ENCODE data around the gene TXNRD2. TPM values are rescaled to one million over a fixed set of nuclear protein-coding genes. Genes with fewer than 3 reads are reported as not detected.

The TXNRD2 gene
- 18.4 and 23.5 TPM in 2 replicates for total RNA-seq

GRCh38 chr22:19941365-19942082 lies at the start of gene TXNRD2, which contains the start of gene COMT:
Gene TXNRD2 (minus strand): TSS chr22:19941818. CDS start chr22:19941803, 15 bp downstream.
Gene COMT (plus strand): TSS chr22:19941772. CDS start chr22:19962527, 20,755 bp downstream.
- Mint-ChIP-seq H3K4me3 (peak within 1 kb of the TSS; percentile 97), H3K27ac (peak within 1 kb of the TSS; percentile 90), H3K9me3 (peaks cover 2% of the 10 kb centered on the region), H3K27me3 (no peaks in the 10 kb centered on the region), H3K36me3 (ENCODE audit: low read depth) (peaks cover 16% of the 10 kb centered on the region), H3K4me1 (peaks cover 27% of the 10 kb centered on the region)
- peak; percentile 93 for DNase-seq
- intact Hi-C loops (cut with micrococcal nuclease), result loop anchor here (1.0 kb wide), 1 partner anchor 86 kb away; no protein-coding TSS in a partner anchor

DNA sequence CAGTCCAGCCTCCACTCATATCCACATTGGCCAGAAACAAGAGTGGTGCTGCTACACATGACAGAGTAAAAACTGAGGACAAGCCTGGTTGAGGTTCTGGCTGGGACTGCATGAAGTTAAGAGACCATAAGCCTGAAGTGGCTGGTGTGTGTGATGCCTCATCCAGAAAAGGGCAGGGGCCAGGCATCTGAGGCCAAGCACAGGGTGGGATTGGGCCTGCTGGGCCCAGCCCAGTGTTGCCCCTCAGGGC lies 49.7 kb upstream of the TXNRD2 start:
- Mint-ChIP-seq H3K4me1 (no peaks in the 10 kb centered on the region), H3K27ac (no peak overlapping the region)
- intact Hi-C loops (cut with micrococcal nuclease), result no loop called here

DNA sequence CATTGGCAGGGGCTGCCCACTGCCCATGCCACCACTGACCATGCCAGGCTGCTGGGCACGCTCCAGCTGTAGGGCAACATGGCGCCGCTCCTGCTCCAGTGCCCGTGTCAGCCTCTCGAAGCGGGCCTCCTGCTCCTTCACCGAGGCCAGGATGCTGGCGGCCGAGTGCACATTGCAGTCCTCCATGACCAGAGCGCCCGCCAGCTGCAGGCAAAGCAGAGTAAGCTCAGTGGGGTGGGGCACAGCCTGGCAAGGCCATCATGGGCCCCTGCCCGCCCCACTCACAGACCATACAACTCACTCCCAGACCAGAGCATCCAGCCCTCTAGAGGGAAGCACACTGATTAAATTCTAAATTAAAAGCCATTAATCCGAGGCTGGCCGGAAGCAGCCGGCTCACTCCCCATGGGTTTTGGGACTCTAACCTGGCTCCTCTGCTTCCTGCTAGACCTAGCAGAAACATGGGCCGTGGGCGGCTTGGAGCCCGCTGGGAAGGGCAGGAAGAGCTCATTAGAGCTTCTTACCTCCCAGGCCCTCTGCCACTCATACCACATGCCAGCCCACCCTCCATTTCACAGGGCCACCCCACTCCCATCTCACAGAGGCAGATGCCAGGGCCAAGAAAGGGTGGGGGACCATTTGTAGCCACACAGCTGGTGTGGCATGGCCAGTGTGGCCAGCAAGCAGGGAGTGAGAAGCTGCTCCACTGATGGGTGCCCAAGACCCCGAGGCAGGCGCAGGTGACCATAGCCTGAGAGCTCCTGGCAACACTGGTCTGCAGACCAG lies 49.2 kb upstream of the TXNRD2 start:
- Mint-ChIP-seq H3K27me3 (no peaks in the 10 kb centered on the region), H3K27ac (no peak overlapping the region), H3K4me3 (no peak overlapping the region), H3K36me3 (ENCODE audit: low read depth) (no peaks in the 10 kb centered on the region), H3K4me1 (no peaks in the 10 kb centered on the region), H3K9me3 (no peaks in the 10 kb centered on the region)
- no peak for DNase-seq
- intact Hi-C loops (cut with micrococcal nuclease), result no loop called here

More for the DNA sequence above, 49.7 kb upstream of the TXNRD2 start:
- Mint-ChIP-seq H3K9me3 (no peaks in the 10 kb centered on the region), H3K4me3 (no peak overlapping the region), H3K36me3 (ENCODE audit: low read depth) (no peaks in the 10 kb centered on the region), H3K27me3 (no peaks in the 10 kb centered on the region)
- no peak for DNase-seq

DNA sequence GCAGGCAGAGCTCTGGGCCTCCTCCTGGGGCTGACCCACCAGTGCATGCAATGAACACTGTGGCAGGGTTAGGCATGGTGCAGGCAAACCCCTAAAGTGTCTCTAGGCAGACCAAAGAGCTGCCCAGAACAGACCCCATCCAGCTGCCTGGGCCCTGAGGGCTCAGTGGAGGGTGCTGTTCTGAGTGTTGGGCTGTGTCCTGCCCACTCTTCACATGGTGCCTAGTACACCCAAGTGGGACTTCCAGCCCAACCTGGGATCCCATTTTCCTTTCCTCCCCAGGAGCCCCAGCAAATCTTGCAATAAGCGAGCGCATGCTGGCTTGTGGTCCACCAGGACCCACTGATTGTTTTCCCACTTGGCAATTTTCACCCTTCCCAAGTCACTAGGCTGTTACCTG lies 48.6 kb upstream of the TXNRD2 start:
- Mint-ChIP-seq H3K9me3 (no peaks in the 10 kb centered on the region), H3K27ac (no peak overlapping the region), H3K36me3 (ENCODE audit: low read depth) (no peaks in the 10 kb centered on the region), H3K27me3 (peaks cover 3% of the 10 kb centered on the region), H3K4me1 (no peaks in the 10 kb centered on the region), H3K4me3 (no peak overlapping the region)
- no peak for DNase-seq
- intact Hi-C loops (cut with micrococcal nuclease), result no loop called here

DNA sequence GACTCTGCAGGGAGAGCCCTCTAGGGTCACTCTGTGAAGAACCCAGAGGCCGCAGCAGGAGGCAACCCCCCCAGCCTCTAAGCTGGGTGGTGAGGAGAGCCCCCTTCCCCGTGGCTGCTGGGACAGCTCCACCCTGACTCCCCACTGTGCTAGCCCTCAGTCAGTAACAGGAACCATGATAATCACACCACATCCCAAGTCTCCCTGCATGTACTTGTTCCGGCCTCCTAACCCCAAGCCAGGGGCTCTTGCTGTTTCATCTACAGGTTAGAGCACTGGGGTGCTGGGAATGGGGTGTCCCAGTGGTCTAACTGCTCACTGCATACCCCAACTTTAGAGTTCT lies 48.1 kb upstream of the TXNRD2 start:
- intact Hi-C loops (cut with micrococcal nuclease), result no loop called here
- H3K27ac Mint-ChIP-seq, result no peak overlapping the region
- peaks cover 3% of the 10 kb centered on the region for H3K27me3 Mint-ChIP-seq
- H3K9me3 Mint-ChIP-seq, result no peaks in the 10 kb centered on the region
- H3K4me1 Mint-ChIP-seq, result no peaks in the 10 kb centered on the region
- no peaks in the 10 kb centered on the region for H3K36me3 Mint-ChIP-seq (ENCODE audit: low read depth)
- DNase-seq, result no peak
- no peak overlapping the region for H3K4me3 Mint-ChIP-seq

DNA sequence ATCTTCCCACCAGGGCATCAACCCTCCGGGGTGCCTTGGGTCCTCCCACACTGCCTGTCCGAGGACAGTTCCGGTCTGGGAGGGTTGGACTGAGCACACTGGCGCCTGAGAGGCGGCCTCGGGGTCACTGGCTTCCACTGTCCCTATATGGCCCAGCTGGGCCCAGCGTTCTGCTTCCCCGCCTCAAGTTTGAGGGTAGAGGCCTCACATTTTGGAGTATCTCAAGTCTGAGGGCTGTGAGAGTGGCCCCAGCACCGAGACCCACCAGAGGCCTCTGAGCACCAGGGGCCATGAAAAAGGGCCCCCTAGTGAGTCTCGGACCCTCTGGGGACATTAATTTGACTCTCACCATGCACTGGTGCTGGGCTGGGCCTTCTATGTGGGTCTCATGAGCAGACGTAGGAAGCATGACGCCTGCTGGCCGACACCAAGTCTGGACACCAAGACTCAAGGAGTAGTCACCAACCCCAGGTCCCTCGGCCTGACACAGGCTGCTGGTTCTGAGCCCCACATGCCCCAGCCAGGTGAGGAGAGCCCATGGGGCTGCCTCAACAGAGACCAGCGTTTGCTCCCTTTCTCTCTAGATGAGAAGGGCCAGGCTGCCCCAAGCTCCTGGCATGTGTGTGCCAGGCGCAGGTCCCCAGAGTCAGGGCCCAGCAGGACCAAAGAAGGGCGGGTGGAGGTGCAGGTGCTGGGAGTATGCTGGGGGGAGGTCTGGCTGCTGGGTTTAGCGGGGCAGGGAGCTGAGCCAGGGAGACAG lies 47.5 kb upstream of the TXNRD2 start:
- no peak for DNase-seq
- Mint-ChIP-seq H3K27me3 (peaks cover 3% of the 10 kb centered on the region), H3K36me3 (ENCODE audit: low read depth) (no peaks in the 10 kb centered on the region), H3K4me1 (no peaks in the 10 kb centered on the region), H3K27ac (no peak overlapping the region), H3K4me3 (no peak overlapping the region), H3K9me3 (no peaks in the 10 kb centered on the region)
- intact Hi-C loops (cut with micrococcal nuclease), result no loop called here

DNA sequence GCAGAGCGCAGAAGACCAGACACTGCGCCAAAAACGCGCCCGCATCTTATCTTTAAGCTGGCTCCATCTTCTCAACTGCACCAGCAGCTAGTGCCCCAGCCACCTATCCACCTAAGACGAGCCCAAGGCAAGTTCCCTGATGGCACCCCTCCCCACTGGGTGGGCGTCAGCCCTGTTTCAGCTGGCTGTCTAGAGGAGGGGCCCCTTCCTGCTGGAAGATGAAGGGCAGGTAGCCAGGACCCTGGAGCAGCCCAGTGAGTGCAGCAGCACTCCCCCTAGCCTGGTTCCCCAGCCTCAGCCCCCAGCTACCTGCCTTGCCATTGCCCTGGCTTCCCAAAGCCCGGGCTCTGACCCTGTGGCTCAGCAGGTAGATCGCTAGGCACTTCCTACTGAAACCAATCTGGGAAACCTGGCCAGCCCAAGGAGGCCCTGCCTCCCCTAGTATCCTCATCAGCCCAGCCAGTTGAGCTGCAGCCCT lies 46.8 kb upstream of the TXNRD2 start:
- Mint-ChIP-seq H3K9me3 (no peaks in the 10 kb centered on the region), H3K27ac (no peak overlapping the region), H3K36me3 (ENCODE audit: low read depth) (no peaks in the 10 kb centered on the region), H3K27me3 (peaks cover 3% of the 10 kb centered on the region), H3K4me1 (no peaks in the 10 kb centered on the region), H3K4me3 (no peak overlapping the region)
- no peak for DNase-seq
- intact Hi-C loops (cut with micrococcal nuclease), result no loop called here

GRCh38 chr22:19987394-19988306 lies 46.0 kb upstream of the TXNRD2 start:
- Mint-ChIP-seq H3K4me1 (no peaks in the 10 kb centered on the region), H3K36me3 (ENCODE audit: low read depth) (no peaks in the 10 kb centered on the region), H3K27ac (no peak overlapping the region), H3K27me3 (peaks cover 3% of the 10 kb centered on the region), H3K4me3 (peak overlapping the region; percentile 56), H3K9me3 (no peaks in the 10 kb centered on the region)
- intact Hi-C loops (cut with micrococcal nuclease), result no loop called here
- no peak for DNase-seq

GRCh38 chr22:19986410-19987341 lies 45.1 kb upstream of the TXNRD2 start:
- Mint-ChIP-seq H3K4me3 (peak overlapping the region; percentile 22), H3K9me3 (no peaks in the 10 kb centered on the region), H3K27ac (no peak overlapping the region), H3K27me3 (peaks cover 3% of the 10 kb centered on the region), H3K36me3 (ENCODE audit: low read depth) (no peaks in the 10 kb centered on the region), H3K4me1 (no peaks in the 10 kb centered on the region)
- intact Hi-C loops (cut with micrococcal nuclease), result no loop called here
- DNase-seq, result peak; percentile 92

GRCh38 chr22:19986011-19986409 lies 44.4 kb upstream of the TXNRD2 start:
- Mint-ChIP-seq H3K4me3 (no peak overlapping the region), H3K4me1 (no peaks in the 10 kb centered on the region), H3K36me3 (ENCODE audit: low read depth) (no peaks in the 10 kb centered on the region), H3K27me3 (peaks cover 3% of the 10 kb centered on the region), H3K9me3 (no peaks in the 10 kb centered on the region), H3K27ac (no peak overlapping the region)
- intact Hi-C loops (cut with micrococcal nuclease), result no loop called here
- no peak for DNase-seq

DNA sequence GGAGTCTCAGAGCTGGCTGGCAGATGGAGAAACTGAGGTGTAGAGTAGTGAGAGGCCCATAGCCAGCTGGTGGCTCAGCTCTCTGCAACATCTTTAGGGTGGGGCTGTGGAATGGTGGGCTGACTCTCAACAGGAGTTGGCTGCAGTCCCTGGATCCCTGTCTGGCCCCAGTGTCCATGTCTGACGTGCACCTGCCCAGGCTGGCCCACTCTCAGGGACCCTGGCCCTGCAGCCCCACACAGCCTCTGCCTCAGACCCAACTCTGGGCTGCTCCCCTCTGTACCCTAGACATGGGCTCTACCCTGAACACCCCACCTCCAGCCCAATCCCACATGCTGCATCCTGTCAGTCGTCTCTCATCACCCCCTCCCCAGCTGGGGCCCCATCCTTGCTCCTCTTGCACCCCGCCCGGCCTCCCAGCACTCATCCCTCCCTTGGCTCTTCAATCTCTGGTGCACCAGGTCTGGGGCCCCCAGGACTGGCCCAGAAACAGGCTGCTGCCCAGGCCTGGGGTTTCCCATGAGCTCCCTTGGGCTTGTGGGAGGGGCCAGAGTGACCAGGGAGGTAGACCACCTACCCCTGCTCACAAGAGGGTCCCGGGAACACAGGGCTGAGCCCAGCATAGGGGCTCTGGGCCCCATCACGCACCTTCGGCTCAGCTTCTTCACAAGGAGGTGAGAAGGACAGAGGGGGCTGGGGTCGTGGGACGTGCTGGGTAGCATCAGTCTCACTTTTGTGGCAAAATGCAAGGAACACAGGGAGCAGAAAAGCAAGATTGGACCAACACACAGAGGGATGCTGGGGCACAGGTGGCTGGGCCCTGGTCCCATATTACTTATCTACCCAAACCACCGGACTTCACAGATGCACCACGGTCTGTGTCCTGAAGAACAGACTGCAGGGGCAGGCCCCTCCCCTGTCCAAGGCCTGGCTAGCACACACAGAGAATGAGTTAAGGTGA lies 43.5 kb upstream of the TXNRD2 start:
- DNase-seq, result no peak
- Mint-ChIP-seq H3K4me3 (no peak overlapping the region), H3K36me3 (ENCODE audit: low read depth) (no peaks in the 10 kb centered on the region), H3K27me3 (peaks cover 3% of the 10 kb centered on the region), H3K9me3 (no peaks in the 10 kb centered on the region), H3K27ac (no peak overlapping the region), H3K4me1 (no peaks in the 10 kb centered on the region)
- intact Hi-C loops (cut with micrococcal nuclease), result no loop called here

Measured in activated CD4-positive, alpha-beta T cell treated with anti-CD3 and anti-CD28 coated beads, Interleukin-2, amount 10 ng/mL, durations not matched to agents 24 days and 14 days (primary cell).